ENCODE data around the gene BTBD9. TPM values are rescaled to one million over a fixed set of nuclear protein-coding genes. Genes with fewer than 3 reads are reported as not detected.

BTBD9 gene
- total and polyA plus RNA-seq, 2 of the 13 experiments (the other 11 are each of a cell fraction or from before 2014, with no cell fraction given), result 1.2 to 3.0 TPM

GRCh38 chr6:38220069-38220723 lies 419.5 kb downstream of the BTBD9 start:
- ChIA-PET CTCF (ENCODE audit: low intra/inter-chr PET ratio, low total read pairs) (no interaction called here), POLR2A (no interaction called here)
- in situ Hi-C loops (cut with HindIII; ENCODE audit: extremely low pct_ligation_motif_present, low pct_unique_long_range_greater_than_20kb), result no loop called here
- H4K20me1 ChIP-seq (ENCODE audit: insufficient read depth, low read length), result no peaks in the 10 kb centered on the region
- no peaks in the 10 kb centered on the region for H3K27me3 ChIP-seq (ENCODE audit: control insufficient read depth in 1 of 2, insufficient read depth in 2 of 2, low read length in 2 of 2)
- intact Hi-C loops (cut with micrococcal nuclease; ENCODE audit: unreplicated experiment), result no loop called here
- no peaks in the 10 kb centered on the region for H3K36me3 ChIP-seq (replicated peaks in 1 of 2; ENCODE audit: control insufficient read depth in 1 of 2, insufficient read depth in 2 of 2, low read length in 2 of 2)
- H3K4me2 ChIP-seq (ENCODE audit: low read depth, low read length), result no peak overlapping the region
- no peak overlapping the region for H3K9ac ChIP-seq (ENCODE audit: insufficient read depth, low read depth, low read length)
- BruUV-seq (replicated peaks), result no TSS peak
- 55% methylated on average over 4 of the region's 4 CpGs for WGBS (ENCODE audit: low lambda C conversion rate)
- TF ChIP-seq SSRP1 (CRISPR knock-in tag; IDR thresholded peaks at IDR 0.05) (no peak), ZNF740 (CRISPR knock-in tag; IDR thresholded peaks at IDR 0.05) (no peak), ATF4 (CRISPR knock-in tag; IDR thresholded peaks at IDR 0.05) (no peak), ZNF773 (CRISPR knock-in tag; IDR thresholded peaks at IDR 0.05; ENCODE audit: borderline replicate concordance) (no peak), ZBTB8A (CRISPR knock-in tag; IDR thresholded peaks at IDR 0.05; ENCODE audit: borderline replicate concordance, low read depth) (no peak), SOX6 (IDR thresholded peaks at IDR 0.05) (no peak), SOX6 (CRISPR knock-in tag; IDR thresholded peaks at IDR 0.05) (no peak), PCBP2 (optimal IDR thresholded peaks at IDR 0.05; ENCODE audit: low read depth, low read length, poor library complexity, severe bottlenecking) (no peak), ZIK1 (CRISPR knock-in tag; IDR thresholded peaks at IDR 0.05; ENCODE audit: borderline replicate concordance, low read depth) (no peak), ZBTB3 (CRISPR knock-in tag; IDR thresholded peaks at IDR 0.05; ENCODE audit: borderline replicate concordance, low read depth) (no peak), ZNF567 (CRISPR knock-in tag; IDR thresholded peaks at IDR 0.05; ENCODE audit: borderline replicate concordance) (no peak)
- H3K79me2 ChIP-seq (ENCODE audit: insufficient read depth, low read length), result no peaks in the 10 kb centered on the region
- H3K4me1 ChIP-seq (ENCODE audit: insufficient read depth, low read length), result no peaks in the 10 kb centered on the region
- no peak for DNase-seq (ENCODE audit: low spot score)
- no peak overlapping the region for H3K4me3 ChIP-seq (replicated peaks in 1 of 3; ENCODE audit: insufficient read depth in 1 of 3, low read depth in 2 of 3, low read length in 3 of 3)
- no peaks in the 10 kb centered on the region for H3K9me3 ChIP-seq (ENCODE audit: low read length)
- no peak overlapping the region for H3K27ac ChIP-seq (ENCODE audit: extremely low read length, insufficient read depth, low read length)
- no peak overlapping the region for H2AFZ ChIP-seq (ENCODE audit: low read length)
- no peak for FAIRE-seq
- no peak for ATAC-seq
